ENCODE data around the gene ATP6V0C.
A peak's percentile ranks its signal among the peaks of the same experiment; 100 is the strongest.

Gene ATP6V0C

GRCh38 chr16:2512735-2513404 is 882 bp upstream of the ATP6V0C start:
- no peak for DNase-seq

- no peak for DNase-seq
Measured at GRCh38 chr16:2514333-2515179, 804 bp downstream of the ATP6V0C start.

GRCh38 chr16:2515180-2515851 is 1.6 kb downstream of the ATP6V0C start:
- no peak for DNase-seq

- DNase-seq = no peak
Measured at GRCh38 chr16:2516391-2517240, 2.9 kb downstream of the ATP6V0C start.

- DNase-seq = no peak
Measured at GRCh38 chr16:2517954-2518605, 4.3 kb downstream of the ATP6V0C start.

- no peak for DNase-seq
Measured at GRCh38 chr16:2518823-2519710, 5.3 kb downstream of the ATP6V0C start.

- DNase-seq = no peak
Measured at GRCh38 chr16:2519711-2520080, 5.9 kb downstream of the ATP6V0C start.

- DNase-seq = peak; percentile 26
Measured at GRCh38 chr16:2520097-2520783, 6.5 kb downstream of the ATP6V0C start, which contains the start of gene AMDHD2. AMDHD2 (plus strand) TSS chr16:2520371; CDS start chr16:2520459, 88 bp downstream.

- no peak for DNase-seq
Measured at GRCh38 chr16:2520784-2521531, 7.2 kb downstream of the ATP6V0C start.

GRCh38 chr16:2523801-2524231 is 10.1 kb downstream of the ATP6V0C start:
- no peak for DNase-seq

GRCh38 chr16:2524339-2524938 is 10.7 kb downstream of the ATP6V0C start:
- no peak for DNase-seq

- no peak for DNase-seq
Measured at GRCh38 chr16:2526135-2526534, 12.4 kb downstream of the ATP6V0C start.

- DNase-seq = no peak
Measured at GRCh38 chr16:2527071-2527783, 13.5 kb downstream of the ATP6V0C start.

GRCh38 chr16:2527784-2528100 is 14.0 kb downstream of the ATP6V0C start:
- DNase-seq = no peak

GRCh38 chr16:2528161-2529060 is 14.7 kb downstream of the ATP6V0C start:
- DNase-seq = no peak

- DNase-seq = no peak
Measured at GRCh38 chr16:2529061-2529931, 15.5 kb downstream of the ATP6V0C start.
